Measurements from ENCODE around the gene C11orf98. TPM values are rescaled to one million over a fixed set of nuclear protein-coding genes. Genes with fewer than 3 reads are reported as not detected.

Gene C11orf98
- total RNA-seq, 1 experiment from 2014 or later: 115 TPM

DNA sequence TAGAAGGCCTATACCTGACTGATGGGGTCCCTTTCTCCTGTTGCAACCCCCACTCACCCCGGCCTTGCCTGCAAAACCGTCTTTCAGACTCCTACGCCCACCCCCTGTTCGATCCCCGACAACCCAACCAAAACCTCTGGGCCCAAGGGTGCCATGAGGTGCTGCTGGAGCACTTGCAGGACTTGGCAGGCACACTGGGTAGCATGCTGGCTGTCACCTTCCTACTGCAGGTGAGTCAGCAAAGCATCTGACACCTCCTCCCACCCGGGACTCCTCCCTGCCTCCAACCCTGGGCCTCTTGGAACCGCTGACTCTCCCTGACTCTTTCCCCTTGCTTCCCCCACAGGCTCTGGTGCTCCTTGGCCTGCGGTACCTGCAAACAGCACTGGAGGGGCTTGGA is 50.7 kb downstream of the C11orf98 start:
- H3K4me3 Mint-ChIP-seq (ENCODE audit: unreplicated experiment): no peak overlapping the region
- H3K4me1 Mint-ChIP-seq (ENCODE audit: low read depth, unreplicated experiment): peaks cover 22% of the 10 kb centered on the region
- no TSS peak for BruUV-seq (replicated peaks)
- ChIA-PET POLR2A (no interaction called here), CTCF (interaction anchor here (1.4 kb wide), 1 partner anchor 7 kb away, joined by 3 read pairs; the partner anchor contains the start of gene B3GAT3)
- no peaks in the 10 kb centered on the region for H3K27me3 Mint-ChIP-seq (ENCODE audit: insufficient read depth, unreplicated experiment)
- Histone ChIP-seq H3K4me3 (ENCODE audit: low read depth, low read length) (no peak overlapping the region), H3K4me1 (peaks cover 30% of the 10 kb centered on the region), H3K27me3 (replicated peaks; ENCODE audit: control insufficient read depth, insufficient read depth, low read length) (no peaks in the 10 kb centered on the region), H3K9me3 (no peaks in the 10 kb centered on the region), H3K36me3 (ENCODE audit: control insufficient read depth, insufficient read depth, low read length) (peaks cover 3% of the 10 kb centered on the region; the same call in 1 of the 2 replicates)
- DNase-seq: peak in 1 of 2 experiments; percentile 42
- H3K9me3 Mint-ChIP-seq (ENCODE audit: unreplicated experiment): no peaks in the 10 kb centered on the region
- TF ChIP-seq, protein P1, sequence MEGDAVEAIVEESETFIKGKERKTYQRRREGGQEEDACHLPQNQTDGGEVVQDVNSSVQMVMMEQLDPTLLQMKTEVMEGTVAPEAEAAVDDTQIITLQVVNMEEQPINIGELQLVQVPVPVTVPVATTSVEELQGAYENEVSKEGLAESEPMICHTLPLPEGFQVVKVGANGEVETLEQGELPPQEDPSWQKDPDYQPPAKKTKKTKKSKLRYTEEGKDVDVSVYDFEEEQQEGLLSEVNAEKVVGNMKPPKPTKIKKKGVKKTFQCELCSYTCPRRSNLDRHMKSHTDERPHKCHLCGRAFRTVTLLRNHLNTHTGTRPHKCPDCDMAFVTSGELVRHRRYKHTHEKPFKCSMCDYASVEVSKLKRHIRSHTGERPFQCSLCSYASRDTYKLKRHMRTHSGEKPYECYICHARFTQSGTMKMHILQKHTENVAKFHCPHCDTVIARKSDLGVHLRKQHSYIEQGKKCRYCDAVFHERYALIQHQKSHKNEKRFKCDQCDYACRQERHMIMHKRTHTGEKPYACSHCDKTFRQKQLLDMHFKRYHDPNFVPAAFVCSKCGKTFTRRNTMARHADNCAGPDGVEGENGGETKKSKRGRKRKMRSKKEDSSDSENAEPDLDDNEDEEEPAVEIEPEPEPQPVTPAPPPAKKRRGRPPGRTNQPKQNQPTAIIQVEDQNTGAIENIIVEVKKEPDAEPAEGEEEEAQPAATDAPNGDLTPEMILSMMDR (IDR thresholded peaks at IDR 0.05; ENCODE audit: insufficient read depth in 1 of 2, low read depth in 1 of 2, low read length in 1 of 2, severe bottlenecking in 1 of 2, unreplicated experiment in 1 of 2): no peak
- intact Hi-C loops (cut with micrococcal nuclease; ENCODE audit: unreplicated experiment): loop anchor here (5.0 kb wide), 1 partner anchor 33 kb away; the partner anchor contains the start of gene GANAB
- H3K27ac Mint-ChIP-seq (ENCODE audit: unreplicated experiment): peak overlapping the region; percentile 69
- H3K36me3 Mint-ChIP-seq (ENCODE audit: insufficient read depth, unreplicated experiment): peaks cover 54% of the 10 kb centered on the region

DNA sequence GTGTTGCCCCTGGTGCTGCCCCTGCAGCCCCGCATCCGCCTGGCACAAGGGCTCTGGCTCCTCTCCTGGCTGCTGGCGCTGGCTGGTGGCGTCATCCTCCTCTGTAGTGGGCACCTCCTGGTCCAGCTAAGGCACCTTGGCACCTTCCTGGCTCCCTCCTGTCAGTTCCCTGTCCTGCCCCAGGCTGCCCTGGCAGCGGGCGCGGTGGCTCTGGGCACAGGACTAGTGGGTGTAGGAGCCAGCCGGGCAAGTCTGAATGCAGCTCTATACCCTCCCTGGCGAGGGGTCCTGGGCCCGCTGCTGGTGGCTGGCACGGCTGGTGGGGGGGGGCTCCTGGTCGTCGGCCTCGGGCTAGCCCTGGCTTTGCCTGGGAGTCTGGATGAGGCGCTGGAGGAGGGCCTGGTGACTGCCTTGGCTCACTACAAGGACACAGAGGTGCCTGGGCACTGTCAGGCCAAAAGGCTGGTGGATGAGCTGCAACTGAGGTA is 51.7 kb downstream of the C11orf98 start:
- TF ChIP-seq, protein P1 (IDR thresholded peaks at IDR 0.05; ENCODE audit: insufficient read depth in 1 of 2, low read depth in 1 of 2, low read length in 1 of 2, severe bottlenecking in 1 of 2, unreplicated experiment in 1 of 2): no peak
- Histone ChIP-seq H3K9me3 (no peaks in the 10 kb centered on the region), H3K4me1 (peaks cover 30% of the 10 kb centered on the region), H3K27me3 (replicated peaks; ENCODE audit: control insufficient read depth, insufficient read depth, low read length) (no peaks in the 10 kb centered on the region), H3K4me3 (ENCODE audit: low read depth, low read length) (peak overlapping the region; percentile 87), H3K36me3 (ENCODE audit: control insufficient read depth, insufficient read depth, low read length) (peaks cover 3% of the 10 kb centered on the region; the same call in 1 of the 2 replicates)
- H3K36me3 Mint-ChIP-seq (ENCODE audit: insufficient read depth, unreplicated experiment): peaks cover 49% of the 10 kb centered on the region
- no peaks in the 10 kb centered on the region for H3K9me3 Mint-ChIP-seq (ENCODE audit: unreplicated experiment)
- no TSS peak for BruUV-seq (replicated peaks)
- H3K27ac Mint-ChIP-seq (ENCODE audit: unreplicated experiment): peak overlapping the region; percentile 69
- peaks cover 28% of the 10 kb centered on the region for H3K4me1 Mint-ChIP-seq (ENCODE audit: low read depth, unreplicated experiment)
- CTCF ChIA-PET: interaction anchor here (0.6 to 1.4 kb wide), 3 partner anchors 8 to 52 kb away, joined by 3 read pairs; partner anchors contain the start of genes B3GAT3, C11orf98, CSKMT and TUT1
- POLR2A ChIA-PET: no interaction called here
- intact Hi-C loops (cut with micrococcal nuclease; ENCODE audit: unreplicated experiment): loop anchor here (5.0 kb wide), 1 partner anchor 34 kb away; the partner anchor contains the start of gene GANAB
- peak overlapping the region; percentile 36 for H3K4me3 Mint-ChIP-seq (ENCODE audit: unreplicated experiment)
- no peaks in the 10 kb centered on the region for H3K27me3 Mint-ChIP-seq (ENCODE audit: insufficient read depth, unreplicated experiment)
- DNase-seq: no peak

Other genes starting within 250 kb of the C11orf98 start
- gene SCGB1A1, start 246.2 kb downstream of the C11orf98 start, total RNA-seq (2022): not detected in 2 replicates
- gene AHNAK, start 118.4 kb downstream of the C11orf98 start, total RNA-seq (2022): 312 and 324 TPM in 2 replicates
- 2,004 and 2,035 TPM in 2 replicates for gene EEF1G, start 91.3 kb downstream of the C11orf98 start, total RNA-seq (2022)
- gene TUT1, start 73.7 kb downstream of the C11orf98 start, total RNA-seq (2022): 27.2 and 30.2 TPM in 2 replicates
- gene MTA2, start 63.3 kb downstream of the C11orf98 start, total RNA-seq (2022): 134 and 135 TPM in 2 replicates
- 61.2 and 68.7 TPM in 2 replicates for gene EML3, start 52.4 kb downstream of the C11orf98 start, total RNA-seq (2022)
- gene ROM1, start 52.0 kb downstream of the C11orf98 start, total RNA-seq (2022): 1.1 and 1.3 TPM in 2 replicates
- 37.2 and 37.6 TPM in 2 replicates for gene B3GAT3, start 43.2 kb downstream of the C11orf98 start, total RNA-seq (2022)
- 414 and 442 TPM in 2 replicates for gene GANAB, start 18.6 kb downstream of the C11orf98 start, total RNA-seq (2022)
- 22.2 TPM in 2 replicates for gene INTS5, start 11.9 kb downstream of the C11orf98 start, total RNA-seq (2022)
- gene CSKMT, start 102 bp upstream of the C11orf98 start, total RNA-seq (2022): 38.2 and 40.1 TPM in 2 replicates
- 23.9 and 24.0 TPM in 2 replicates for gene UQCC3, start 6.5 kb upstream of the C11orf98 start, total RNA-seq (2022)
- 11.9 and 13.6 TPM in 2 replicates for gene LBHD1, start 7.1 kb upstream of the C11orf98 start, total RNA-seq (2022)
- 116 and 118 TPM in 2 replicates for gene UBXN1, start 13.9 kb upstream of the C11orf98 start, total RNA-seq (2022)
- 0.35 and 0.64 TPM in 2 replicates for gene LRRN4CL, start 24.3 kb upstream of the C11orf98 start, total RNA-seq (2022)
- gene BSCL2, start 42.2 kb upstream of the C11orf98 start, total RNA-seq (2022): 39.2 and 48.2 TPM in 2 replicates
- gene GNG3, start 42.5 kb upstream of the C11orf98 start, total RNA-seq (2022): not detected in 2 replicates
- gene HNRNPUL2, start 62.2 kb upstream of the C11orf98 start, total RNA-seq (2022): 60.0 and 62.9 TPM in 2 replicates
- gene TTC9C, start 63.3 kb upstream of the C11orf98 start, total RNA-seq (2022): 47.0 and 53.6 TPM in 2 replicates
- gene ZBTB3, start 89.0 kb upstream of the C11orf98 start, total RNA-seq (2022): 8.2 and 10.9 TPM in 2 replicates
- gene POLR2G, start 96.4 kb upstream of the C11orf98 start, total RNA-seq (2022): 139 TPM in 2 replicates
- gene TAF6L, start 106.2 kb upstream of the C11orf98 start, total RNA-seq (2022): 26.8 and 30.1 TPM in 2 replicates
- 59.9 and 68.4 TPM in 2 replicates for gene TMEM179B, start 122.2 kb upstream of the C11orf98 start, total RNA-seq (2022)
- 22.7 and 28.1 TPM in 2 replicates for gene TMEM223, start 126.8 kb upstream of the C11orf98 start, total RNA-seq (2022)
- gene NXF1, start 140.2 kb upstream of the C11orf98 start, total RNA-seq (2022): 77.5 and 77.6 TPM in 2 replicates
- 39.9 and 44.2 TPM in 2 replicates for gene STX5, start 166.8 kb upstream of the C11orf98 start, total RNA-seq (2022)
- gene TEX54, start 167.6 kb upstream of the C11orf98 start, total RNA-seq (2022): 0.95 TPM in 1 of 2 replicates, not detected in the other
- 112 and 115 TPM in 2 replicates for gene WDR74, start 174.4 kb upstream of the C11orf98 start, total RNA-seq (2022)
- gene SLC3A2, start 215.7 kb upstream of the C11orf98 start, total RNA-seq (2022): 763 and 879 TPM in 2 replicates

Measured in Caco-2 (cell line).